ENCODE results near the gene HAAO.
A peak's percentile ranks its signal among the peaks of the same experiment; 100 is the strongest.

GRCh38 chr2:42835577-42836371, 43.4 kb upstream of the HAAO start:
- TF ChIP-seq, protein P1, sequence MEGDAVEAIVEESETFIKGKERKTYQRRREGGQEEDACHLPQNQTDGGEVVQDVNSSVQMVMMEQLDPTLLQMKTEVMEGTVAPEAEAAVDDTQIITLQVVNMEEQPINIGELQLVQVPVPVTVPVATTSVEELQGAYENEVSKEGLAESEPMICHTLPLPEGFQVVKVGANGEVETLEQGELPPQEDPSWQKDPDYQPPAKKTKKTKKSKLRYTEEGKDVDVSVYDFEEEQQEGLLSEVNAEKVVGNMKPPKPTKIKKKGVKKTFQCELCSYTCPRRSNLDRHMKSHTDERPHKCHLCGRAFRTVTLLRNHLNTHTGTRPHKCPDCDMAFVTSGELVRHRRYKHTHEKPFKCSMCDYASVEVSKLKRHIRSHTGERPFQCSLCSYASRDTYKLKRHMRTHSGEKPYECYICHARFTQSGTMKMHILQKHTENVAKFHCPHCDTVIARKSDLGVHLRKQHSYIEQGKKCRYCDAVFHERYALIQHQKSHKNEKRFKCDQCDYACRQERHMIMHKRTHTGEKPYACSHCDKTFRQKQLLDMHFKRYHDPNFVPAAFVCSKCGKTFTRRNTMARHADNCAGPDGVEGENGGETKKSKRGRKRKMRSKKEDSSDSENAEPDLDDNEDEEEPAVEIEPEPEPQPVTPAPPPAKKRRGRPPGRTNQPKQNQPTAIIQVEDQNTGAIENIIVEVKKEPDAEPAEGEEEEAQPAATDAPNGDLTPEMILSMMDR (IDR thresholded peaks at IDR 0.05): no peak
- TF ChIP-seq EP300 (IDR thresholded peaks at IDR 0.05): no peak
- TF ChIP-seq POLR2AphosphoS5 (IDR thresholded peaks at IDR 0.05): peak in 1 of 3 donors; percentile 76
